ENCODE measurements around the gene EIF3I.
A peak's percentile ranks its signal among the peaks of the same experiment; 100 is the strongest.

DNA sequence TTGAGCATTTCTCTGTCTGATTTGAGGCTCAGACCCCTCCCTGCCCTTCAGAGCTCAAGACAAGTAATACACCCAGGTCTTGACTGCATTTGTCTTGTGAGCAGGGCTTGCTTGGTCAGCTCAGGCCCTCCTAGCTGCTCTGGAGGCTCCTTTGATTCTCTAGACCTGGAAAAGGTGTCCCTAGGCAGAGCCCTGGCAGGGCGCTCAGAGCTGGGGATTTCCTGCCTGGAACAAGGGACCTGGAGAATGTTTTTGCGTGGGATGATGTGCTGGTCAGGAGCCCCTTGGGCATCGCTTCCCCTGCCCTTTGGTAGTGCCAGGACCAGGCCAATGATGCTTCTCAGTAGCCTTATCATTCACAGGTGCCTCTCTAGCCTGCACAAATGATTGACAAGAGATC, 26.7 kb upstream of the EIF3I start:
- TF ChIP-seq CTCF (IDR thresholded peaks at IDR 0.05) (no peak), POLR2AphosphoS5 (IDR thresholded peaks at IDR 0.05; ENCODE audit: low read depth, low read length) (0 out of 2 replicates have a peak, but pooled peaks have one; percentile 38), TCF7L2 (IDR thresholded peaks at IDR 0.05; ENCODE audit: low read depth, low read length) (no peak), SIN3A (IDR thresholded peaks at IDR 0.05; ENCODE audit: borderline replicate concordance, insufficient read depth, low read depth, low read length) (no peak)
